Neuronal stem cell (in vitro differentiated cells): ENCODE data around the gene CLRN2.
"Not testable (repeated sequence)": the region's sequence is repeated elsewhere in the genome, so short reads cannot be mapped to it uniquely, and the experiment has no call there.

Experiments used
- DNase-seq: peaks from one replicate; pipeline ENCODE4 v3.0.0-alpha.2; 2013; ENCODE audit warnings: low spot score
- H2AFZ ChIP-seq: one replicate; pipeline ENCODE4 v1.6.1; 2013; ENCODE audit warnings: mild to moderate bottlenecking, low read length, inconsistent platforms
- H2AK5ac ChIP-seq: 2 replicates; pipeline ENCODE4 v1.6.1; 2013; ENCODE audit warnings: low read depth, mild to moderate bottlenecking, inconsistent platforms, low read length, moderate library complexity, mixed read lengths
- H2BK120ac ChIP-seq: 2 replicates; pipeline ENCODE4 v1.6.1; 2013; ENCODE audit warnings: low read depth, mild to moderate bottlenecking, inconsistent platforms, low read length, moderate library complexity, mixed read lengths
- H2BK12ac ChIP-seq: one replicate; pipeline ENCODE4 v1.6.1; 2013; ENCODE audit warnings: low read length, inconsistent platforms
- H2BK15ac ChIP-seq: 2 replicates; pipeline ENCODE4 v1.6.1; 2013; ENCODE audit warnings: mild to moderate bottlenecking, low read length, inconsistent platforms, mixed read lengths
- H2BK5ac ChIP-seq: one replicate; pipeline ENCODE4 v1.6.1; 2013; ENCODE audit warnings: inconsistent platforms, mild to moderate bottlenecking, low read length, moderate library complexity
- H3K14ac ChIP-seq: one replicate; pipeline ENCODE4 v1.6.1; 2013; ENCODE audit warnings: low read length, inconsistent platforms
- H3K18ac ChIP-seq: 2 replicates; pipeline ENCODE4 v1.6.1; 2013; ENCODE audit warnings: low read length, inconsistent platforms
- H3K23ac ChIP-seq: 2 replicates; pipeline ENCODE4 v1.6.1; 2013; ENCODE audit warnings: low read depth, mild to moderate bottlenecking, mixed read lengths, low read length, inconsistent platforms; ENCODE audit not compliant: poor library complexity
- H3K27ac ChIP-seq: replicated peaks from 3 replicates; pipeline ENCODE4 v1.5.1; 2013; ENCODE audit warnings: low read length, inconsistent platforms
- H3K27me3 ChIP-seq, 3 experiments: 2 replicates each; pipeline ENCODE4 v1.6.1; 2013; ENCODE audit warnings: low read length in 3 of 3, mild to moderate bottlenecking in 2 of 3, inconsistent platforms in 1 of 3, low read depth in 1 of 3, mixed read lengths in 1 of 3, moderate library complexity in 1 of 3; ENCODE audit not compliant: control insufficient read depth in 3 of 3, insufficient read depth in 3 of 3
- H3K36me3 ChIP-seq, 2 donors: replicated peaks in 1 of 2; 2 replicates each; pipeline ENCODE4 v1.6.1; 2013; ENCODE audit warnings: low read length in 2 of 2; ENCODE audit not compliant: control insufficient read depth in 2 of 2, insufficient read depth in 2 of 2
- H3K4ac ChIP-seq: 2 replicates; pipeline ENCODE4 v1.6.1; 2013; ENCODE audit warnings: inconsistent platforms, mild to moderate bottlenecking, low read length, moderate library complexity
- H3K4me1 ChIP-seq, 2 donors: 1 replicate in 1 of 2; 2 replicates in 1 of 2; pipeline ENCODE4 v1.6.1; 2013; ENCODE audit warnings: low read length in 2 of 2, low read depth in 1 of 2; ENCODE audit not compliant: control insufficient read depth in 2 of 2, insufficient read depth in 1 of 2
- H3K4me2 ChIP-seq: one replicate; pipeline ENCODE4 v1.6.1; 2013; ENCODE audit warnings: mild to moderate bottlenecking, low read length, inconsistent platforms; ENCODE audit not compliant: insufficient read depth, poor library complexity, severe bottlenecking
- H3K4me3 ChIP-seq, 2 donors: 2 replicates each; pipeline ENCODE4 v1.5.1; 2013; ENCODE audit warnings: low read length in 2 of 2, mild to moderate bottlenecking in 2 of 2, inconsistent platforms in 1 of 2, moderate library complexity in 1 of 2
- H3K79me1 ChIP-seq: one replicate; pipeline ENCODE4 v1.6.1; 2013; ENCODE audit warnings: low read depth, mild to moderate bottlenecking, inconsistent platforms, low read length, moderate library complexity
- H3K9ac ChIP-seq: one replicate; pipeline ENCODE4 v1.6.1; 2013; ENCODE audit warnings: mild to moderate bottlenecking, low read depth, low read length, inconsistent platforms; ENCODE audit not compliant: poor library complexity
- H3K9me3 ChIP-seq, 2 donors: replicated peaks in 1 of 2; 2 replicates each; pipeline versions ENCODE3 to v1.6.1; 2013; ENCODE audit warnings: low read length in 2 of 2, mild to moderate bottlenecking in 2 of 2, inconsistent platforms in 1 of 2, low read depth in 1 of 2, mixed read lengths in 1 of 2, moderate library complexity in 1 of 2; ENCODE audit not compliant: control insufficient read depth in 2 of 2, insufficient read depth in 1 of 2
- H4K8ac ChIP-seq: one replicate; pipeline ENCODE4 v1.6.1; 2013; ENCODE audit warnings: low read depth, mild to moderate bottlenecking, inconsistent platforms, low read length, moderate library complexity
- H4K91ac ChIP-seq: one replicate; pipeline ENCODE4 v1.6.1; 2013; ENCODE audit warnings: low read length, low read depth, mild to moderate bottlenecking, inconsistent platforms; ENCODE audit not compliant: poor library complexity
- WGBS, 2 donors: extraction: QIAGEN DNeasy Blood & Tissue Kit; methylation state at CpG; one replicate each; pipeline ENCODE4 v1.1.7; 2013; ENCODE audit warnings: missing lambda C conversion rate in 2 of 2, mixed read lengths in 1 of 2; ENCODE audit not compliant: insufficient read length in 2 of 2, insufficient replicate concordance in 1 of 2; ENCODE audit errors: extremely low coverage in 2 of 2; 5-methylcytosine and 5-hydroxymethylcytosine counted together

CLRN2 gene

GRCh38 chr4:17535242-17535641 is 20.3 kb downstream of the CLRN2 start:
- no peaks in the 10 kb centered on the region for H3K27me3 ChIP-seq
- H2BK120ac ChIP-seq, result no peak overlapping the region
- no peaks in the 10 kb centered on the region for H3K4me1 ChIP-seq
- no peak overlapping the region for H3K9ac ChIP-seq
- no peak overlapping the region for H3K14ac ChIP-seq
- no peak overlapping the region for H3K4ac ChIP-seq
- H3K36me3 ChIP-seq, result no peaks in the 10 kb centered on the region
- H3K4me2 ChIP-seq, result no peak overlapping the region
- H3K27ac ChIP-seq, result no peak overlapping the region
- H2BK5ac ChIP-seq, result no peak overlapping the region
- no CpG with 5 or more reads among the region's 4 CpGs for WGBS, 2 donors
- H4K8ac ChIP-seq, result no peak overlapping the region
- H2AFZ ChIP-seq, result peak overlapping the region; percentile 54
- H2BK12ac ChIP-seq, result no peak overlapping the region
- H3K4me3 ChIP-seq, result no peak overlapping the region
- H2BK15ac ChIP-seq, result no peak overlapping the region
- no peak overlapping the region for H3K18ac ChIP-seq
- DNase-seq, result no peak
- H3K23ac ChIP-seq, result no peak overlapping the region
- no peak overlapping the region for H4K91ac ChIP-seq
- no peaks in the 10 kb centered on the region for H3K9me3 ChIP-seq
- H3K79me1 ChIP-seq, result no peaks in the 10 kb centered on the region
- H2AK5ac ChIP-seq, result no peak overlapping the region

DNA sequence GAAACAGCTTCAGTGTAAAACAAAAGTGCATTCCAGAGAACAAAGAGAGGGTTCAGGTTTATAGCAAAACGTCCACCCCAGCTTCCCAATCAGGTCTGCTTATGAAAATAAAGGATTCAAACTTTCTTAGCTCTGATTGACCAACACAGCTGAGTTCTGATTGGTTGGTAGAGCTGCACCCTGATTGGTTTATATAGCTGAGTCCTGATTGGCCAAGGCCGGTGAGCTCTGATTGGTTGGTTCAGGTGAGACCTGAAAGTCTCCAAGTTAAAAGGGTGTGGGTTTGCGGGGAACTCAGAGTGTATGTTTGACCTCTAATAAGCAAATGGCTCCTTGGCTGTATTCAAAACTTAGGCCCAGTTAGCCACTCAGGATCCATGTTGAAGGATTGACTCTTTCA is 20.9 kb downstream of the CLRN2 start:
- Histone ChIP-seq H3K79me1 (no peaks in the 10 kb centered on the region), H3K27ac (no peak overlapping the region), H2BK12ac (no peak overlapping the region), H2BK120ac (no peak overlapping the region), H3K4me2 (no peak overlapping the region), H3K4ac (no peak overlapping the region), H3K23ac (no peak overlapping the region), H2BK15ac (no peak overlapping the region), H2AK5ac (no peak overlapping the region), H4K91ac (no peak overlapping the region), H3K18ac (no peak overlapping the region), H2AFZ (peak overlapping the region; percentile 54), H3K36me3 (no peaks in the 10 kb centered on the region), H3K4me3 (no peak overlapping the region), H3K27me3 (no peaks in the 10 kb centered on the region), H3K14ac (no peak overlapping the region), H3K9me3 (no peaks in the 10 kb centered on the region), H3K9ac (no peak overlapping the region), H3K4me1 (no peaks in the 10 kb centered on the region), H2BK5ac (no peak overlapping the region), H4K8ac (no peak overlapping the region)
- DNase-seq, result no peak
- whole genome bisulfite sequencing, 2 donors, result no CpG with 5 or more reads among the region's 3 CpGs

GRCh38 chr4:17537060-17537459 is 22.1 kb downstream of the CLRN2 start:
- not testable (repeated sequence) for H3K9ac ChIP-seq, H3K27ac ChIP-seq, H4K91ac ChIP-seq, H2BK12ac ChIP-seq, H3K23ac ChIP-seq, H2BK120ac ChIP-seq, H2AFZ ChIP-seq, H3K79me1 ChIP-seq, H4K8ac ChIP-seq, H3K27me3 ChIP-seq, H3K36me3 ChIP-seq, H3K4me1 ChIP-seq, H3K4ac ChIP-seq, DNase-seq, H3K4me3 ChIP-seq, H2BK15ac ChIP-seq, H3K4me2 ChIP-seq, H2BK5ac ChIP-seq, H3K9me3 ChIP-seq, H3K18ac ChIP-seq, H2AK5ac ChIP-seq, H3K14ac ChIP-seq
- no CpG with 5 or more reads among the region's 6 CpGs for WGBS, 2 donors

DNA sequence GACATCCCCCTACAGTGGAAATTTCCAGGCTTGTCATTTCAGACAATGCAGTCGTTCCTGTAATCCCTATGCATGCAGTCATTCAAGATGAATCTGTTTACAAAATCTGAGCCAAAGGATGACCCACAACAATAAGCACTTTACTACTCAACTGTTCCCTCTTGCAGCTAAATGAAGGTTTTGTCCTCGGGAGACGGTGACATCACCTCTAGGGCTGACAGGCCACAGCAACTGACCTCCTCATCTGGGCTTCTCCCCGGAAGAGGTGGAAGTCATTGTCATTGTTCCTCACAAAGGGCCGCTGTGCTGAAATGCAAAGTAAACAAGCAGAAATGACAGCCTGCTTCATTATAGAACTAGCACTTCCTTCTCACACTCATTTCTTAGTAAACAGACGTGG is 29.2 kb downstream of the CLRN2 start:
- H3K9me3 ChIP-seq, result no peaks in the 10 kb centered on the region
- H3K14ac ChIP-seq, result no peak overlapping the region
- H3K4ac ChIP-seq, result no peak overlapping the region
- H2BK5ac ChIP-seq, result no peak overlapping the region
- peaks cover 0 to 4% of the 10 kb centered on the region in 2 donors for H3K4me1 ChIP-seq
- WGBS, 2 donors, result no CpG with 5 or more reads among the region's 6 CpGs
- no peak overlapping the region for H2AFZ ChIP-seq
- no peak overlapping the region for H2BK12ac ChIP-seq
- no peaks in the 10 kb centered on the region for H3K36me3 ChIP-seq
- H4K8ac ChIP-seq, result no peak overlapping the region
- H2BK120ac ChIP-seq, result no peak overlapping the region
- no peak overlapping the region for H3K18ac ChIP-seq
- H3K27ac ChIP-seq, result no peak overlapping the region
- H2AK5ac ChIP-seq, result no peak overlapping the region
- H3K4me3 ChIP-seq, result no peak overlapping the region
- no peak overlapping the region for H3K23ac ChIP-seq
- no peak overlapping the region for H3K4me2 ChIP-seq
- H3K27me3 ChIP-seq, result no peaks in the 10 kb centered on the region
- H2BK15ac ChIP-seq, result no peak overlapping the region
- no peak overlapping the region for H4K91ac ChIP-seq
- DNase-seq, result no peak
- no peaks in the 10 kb centered on the region for H3K79me1 ChIP-seq
- H3K9ac ChIP-seq, result no peak overlapping the region
